ENCODE measurements around the gene STRN3. TPM values are rescaled to one million over a fixed set of nuclear protein-coding genes. Genes with fewer than 3 reads are reported as not detected.

STRN3 gene
- total and polyA plus RNA-seq, 2 of the 4 experiments (the other 2 are of a cell fraction) = 10.8 to 78.7 TPM

DNA sequence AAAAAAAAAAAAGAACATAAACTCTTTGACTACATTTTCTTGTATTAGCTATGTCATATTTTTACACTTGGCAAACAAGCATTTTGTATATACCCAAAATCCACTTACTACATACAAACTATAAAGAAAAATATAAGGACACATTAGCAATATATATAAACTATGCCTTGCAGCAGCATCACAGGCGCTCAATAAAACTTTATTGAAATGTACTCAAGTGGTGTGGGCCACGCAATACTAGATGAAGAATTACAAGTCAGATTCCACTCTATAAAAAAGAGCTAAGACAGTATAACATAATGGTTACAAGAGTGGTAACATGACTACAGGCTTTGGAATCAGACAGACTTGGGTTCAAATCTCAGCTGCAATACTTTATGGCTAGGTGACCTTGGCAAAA, 3.8 kb downstream of the STRN3 start:
- no peaks in the 10 kb centered on the region for H3K9me3 ChIP-seq (ENCODE audit: control insufficient read depth, insufficient read depth, low read length)
- no CpG with 5 or more reads among the region's 2 CpGs for WGBS, 2 experiments (ENCODE audit: extremely low coverage in 2 of 2, insufficient read length in 1 of 2)
- no peak overlapping the region for H3K56ac ChIP-seq (ENCODE audit: extremely low read depth, insufficient read depth, low read length)
- no peaks in the 10 kb centered on the region for H3K27me3 ChIP-seq (ENCODE audit: control insufficient read depth, insufficient read depth, low read length)
- no peak overlapping the region for H4K91ac ChIP-seq (ENCODE audit: insufficient read depth, low read depth, low read length)
- H3K18ac ChIP-seq (ENCODE audit: low read depth, low read length) = no peak overlapping the region
- ATAC-seq (ENCODE audit: low read depth) (no peak), DNase-seq (no peak)
- H3K9ac ChIP-seq (ENCODE audit: low read depth, low read length) = no peak overlapping the region
- no peak overlapping the region for H4K5ac ChIP-seq (ENCODE audit: low read depth, low read length)
- in situ Hi-C loops (cut with MboI; ENCODE audit: low sequenced_read_pairs) (no loop called here), intact Hi-C loops (cut with micrococcal nuclease) (no loop called here), dilution Hi-C loops (cut with HindIII; ENCODE audit: low sequenced_read_pairs, unreplicated experiment) (no loop called here)
- H4K8ac ChIP-seq (ENCODE audit: low read depth in 2 of 2, low read length in 2 of 2) = no peak overlapping the region
- H2BK20ac ChIP-seq (ENCODE audit: low read depth, low read length) = no peak overlapping the region
- POLR2A ChIA-PET (ENCODE audit: unreplicated experiment) = no interaction called here
- H4K20me1 ChIP-seq (ENCODE audit: insufficient read depth, low read length) = peaks cover 60% of the 10 kb centered on the region
- H3K27ac ChIP-seq (ENCODE audit: insufficient read depth, low read length) = no peak overlapping the region
- H3K14ac ChIP-seq (replicated peaks; ENCODE audit: low read depth, low read length) = no peak overlapping the region
- H2AK5ac ChIP-seq (ENCODE audit: low read depth, low read length) = no peak overlapping the region
- H3K4me1 ChIP-seq (ENCODE audit: control insufficient read depth, insufficient read depth, low read length) = peaks cover 1% of the 10 kb centered on the region; the same call in 1 of the 2 replicates
- H3K4ac ChIP-seq (ENCODE audit: low read depth, low read length) = no peak overlapping the region
- H3K4me3 ChIP-seq (ENCODE audit: insufficient read depth, low read depth, low read length) = no peak overlapping the region
- no peak overlapping the region for H2BK15ac ChIP-seq (ENCODE audit: low read depth, low read length)
- no peak for TF ChIP-seq CHD1 (IDR thresholded peaks at IDR 0.05; ENCODE audit: low read depth, low read length)
- TF ChIP-seq, protein P1, sequence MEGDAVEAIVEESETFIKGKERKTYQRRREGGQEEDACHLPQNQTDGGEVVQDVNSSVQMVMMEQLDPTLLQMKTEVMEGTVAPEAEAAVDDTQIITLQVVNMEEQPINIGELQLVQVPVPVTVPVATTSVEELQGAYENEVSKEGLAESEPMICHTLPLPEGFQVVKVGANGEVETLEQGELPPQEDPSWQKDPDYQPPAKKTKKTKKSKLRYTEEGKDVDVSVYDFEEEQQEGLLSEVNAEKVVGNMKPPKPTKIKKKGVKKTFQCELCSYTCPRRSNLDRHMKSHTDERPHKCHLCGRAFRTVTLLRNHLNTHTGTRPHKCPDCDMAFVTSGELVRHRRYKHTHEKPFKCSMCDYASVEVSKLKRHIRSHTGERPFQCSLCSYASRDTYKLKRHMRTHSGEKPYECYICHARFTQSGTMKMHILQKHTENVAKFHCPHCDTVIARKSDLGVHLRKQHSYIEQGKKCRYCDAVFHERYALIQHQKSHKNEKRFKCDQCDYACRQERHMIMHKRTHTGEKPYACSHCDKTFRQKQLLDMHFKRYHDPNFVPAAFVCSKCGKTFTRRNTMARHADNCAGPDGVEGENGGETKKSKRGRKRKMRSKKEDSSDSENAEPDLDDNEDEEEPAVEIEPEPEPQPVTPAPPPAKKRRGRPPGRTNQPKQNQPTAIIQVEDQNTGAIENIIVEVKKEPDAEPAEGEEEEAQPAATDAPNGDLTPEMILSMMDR (conservative IDR thresholded peaks at IDR 0.05; ENCODE audit: low read depth, low read length) = no peak
- TF ChIP-seq, protein P2, sequence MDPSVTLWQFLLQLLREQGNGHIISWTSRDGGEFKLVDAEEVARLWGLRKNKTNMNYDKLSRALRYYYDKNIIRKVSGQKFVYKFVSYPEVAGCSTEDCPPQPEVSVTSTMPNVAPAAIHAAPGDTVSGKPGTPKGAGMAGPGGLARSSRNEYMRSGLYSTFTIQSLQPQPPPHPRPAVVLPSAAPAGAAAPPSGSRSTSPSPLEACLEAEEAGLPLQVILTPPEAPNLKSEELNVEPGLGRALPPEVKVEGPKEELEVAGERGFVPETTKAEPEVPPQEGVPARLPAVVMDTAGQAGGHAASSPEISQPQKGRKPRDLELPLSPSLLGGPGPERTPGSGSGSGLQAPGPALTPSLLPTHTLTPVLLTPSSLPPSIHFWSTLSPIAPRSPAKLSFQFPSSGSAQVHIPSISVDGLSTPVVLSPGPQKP (IDR thresholded peaks at IDR 0.05; ENCODE audit: borderline replicate concordance, low read depth, low read length) = no peak
- no peak for TF ChIP-seq SMC3 (IDR thresholded peaks at IDR 0.05; ENCODE audit: low read depth, low read length)
- TF ChIP-seq POLR2A (IDR thresholded peaks at IDR 0.05; ENCODE audit: low read depth, low read length) = no peak
- TF ChIP-seq FOS (IDR thresholded peaks at IDR 0.05; ENCODE audit: low read depth, low read length) = no peak
- no peak for TF ChIP-seq MAZ (IDR thresholded peaks at IDR 0.05; ENCODE audit: borderline replicate concordance, low read depth, low read length)
- H3K36me3 ChIP-seq (ENCODE audit: control insufficient read depth, insufficient read depth, low read length) = peaks cover 9% of the 10 kb centered on the region
- no peak overlapping the region for H3K4me2 ChIP-seq (ENCODE audit: low read depth, low read length)
- CTCF ChIA-PET = no interaction called here
- H2AFZ ChIP-seq (replicated peaks; ENCODE audit: low read length, poor library complexity) = no peak overlapping the region
- H3K9me1 ChIP-seq (ENCODE audit: insufficient read depth, low read length) = peaks cover 6% of the 10 kb centered on the region; the same call in 1 of the 2 replicates
- H2AK9ac ChIP-seq (replicated peaks; ENCODE audit: low read depth, low read length, poor library complexity) = no peak overlapping the region
- peaks cover 4 to 41% of the 10 kb centered on the region in 2 experiments for H3K79me1 ChIP-seq (ENCODE audit: low read depth in 1 of 2, low read length in 2 of 2)
- no peak overlapping the region for H2BK120ac ChIP-seq (ENCODE audit: low read depth, low read length)
- BruUV-seq (replicated peaks) = no TSS peak
- H2BK5ac ChIP-seq (ENCODE audit: low read depth, low read length, poor library complexity, severe bottlenecking) = no peak overlapping the region
- H3K23ac ChIP-seq (ENCODE audit: low read depth, low read length) = no peak overlapping the region; the same call in 1 of the 2 replicates

Measured in IMR-90 (cell line).